AG20443 (cell line): ENCODE data around the gene PRSS22.

ENCODE experiments used
- DNase-seq: peaks from one replicate; pipeline ENCODE4 v3.0.0; 2012; ENCODE audit warnings: low spot score, mixed read lengths

The PRSS22 gene

DNA sequence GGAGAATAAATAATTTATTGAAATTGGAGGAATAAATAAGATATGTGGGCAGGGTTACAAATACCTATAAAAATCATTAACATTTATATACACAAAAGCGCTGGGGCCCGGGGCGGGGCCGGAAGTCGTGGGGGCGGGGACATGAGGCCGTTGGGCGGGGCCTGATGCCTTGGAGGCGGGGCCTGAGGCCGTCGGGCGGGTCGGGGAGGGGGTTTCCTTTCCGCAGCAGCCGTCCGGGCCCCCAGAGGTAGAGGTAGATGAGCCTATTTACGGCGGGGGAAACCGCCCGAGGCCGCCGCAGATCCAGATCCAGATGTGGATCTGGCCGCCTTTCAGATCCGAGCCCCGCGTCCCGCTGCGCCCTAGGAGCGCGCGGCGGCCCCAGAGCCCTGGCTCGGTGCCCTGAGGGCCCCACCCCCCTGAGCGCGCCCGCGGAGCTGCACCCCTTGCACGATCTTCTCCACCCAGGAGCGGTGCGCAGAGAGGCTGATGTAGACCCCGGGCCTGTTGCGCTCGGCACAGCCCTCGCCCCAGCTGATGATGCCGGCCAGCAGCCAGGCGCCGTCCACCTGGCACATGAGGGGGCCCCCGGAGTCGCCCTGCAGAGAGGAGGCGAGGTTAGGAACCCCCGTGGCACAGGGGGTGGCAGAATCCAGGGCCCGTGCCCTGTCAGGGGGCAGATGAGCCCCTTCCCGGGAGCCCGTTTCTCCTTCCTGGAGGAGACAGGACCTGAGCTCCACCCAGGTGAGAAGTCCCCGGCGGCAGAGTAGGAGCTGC, 5.1 kb downstream of the PRSS22 start:
- DNase-seq: peak; percentile 14

DNA sequence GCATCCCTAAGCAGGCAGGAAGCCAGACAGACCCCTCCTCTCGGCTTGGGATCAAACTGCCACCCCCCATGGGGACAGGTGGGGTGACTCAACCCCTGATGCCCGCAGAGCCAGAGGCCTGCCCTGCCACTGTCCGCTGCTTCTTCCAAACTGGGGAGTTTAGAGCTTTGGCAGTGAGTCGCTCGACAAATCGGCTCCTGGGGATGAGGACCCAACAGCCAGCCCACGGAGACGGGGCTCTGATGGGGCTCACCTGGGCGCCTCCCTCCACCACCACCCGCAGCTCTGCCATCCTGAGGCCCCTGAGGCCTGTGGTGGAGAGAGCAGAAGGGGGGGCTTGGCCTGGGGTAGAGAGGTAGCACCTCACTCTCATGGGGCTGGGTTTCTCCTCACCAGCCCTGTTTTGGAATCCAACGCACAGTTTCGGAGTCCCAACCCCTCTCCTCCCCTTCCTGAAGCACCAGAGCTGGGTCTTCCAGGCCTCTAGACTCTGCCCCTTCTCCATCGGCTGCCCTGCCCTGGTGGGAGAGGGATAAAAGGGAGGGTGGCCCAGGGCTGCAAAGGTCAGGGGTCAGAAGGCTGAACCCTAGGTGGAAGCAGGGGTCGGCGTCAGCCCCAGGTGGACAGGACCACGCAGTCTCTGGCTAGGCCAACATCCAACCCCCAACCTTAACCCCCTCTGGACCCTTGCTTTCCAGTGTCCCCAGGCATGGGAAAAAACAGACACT, 5.8 kb downstream of the PRSS22 start:
- peak; percentile 7 for DNase-seq

DNA sequence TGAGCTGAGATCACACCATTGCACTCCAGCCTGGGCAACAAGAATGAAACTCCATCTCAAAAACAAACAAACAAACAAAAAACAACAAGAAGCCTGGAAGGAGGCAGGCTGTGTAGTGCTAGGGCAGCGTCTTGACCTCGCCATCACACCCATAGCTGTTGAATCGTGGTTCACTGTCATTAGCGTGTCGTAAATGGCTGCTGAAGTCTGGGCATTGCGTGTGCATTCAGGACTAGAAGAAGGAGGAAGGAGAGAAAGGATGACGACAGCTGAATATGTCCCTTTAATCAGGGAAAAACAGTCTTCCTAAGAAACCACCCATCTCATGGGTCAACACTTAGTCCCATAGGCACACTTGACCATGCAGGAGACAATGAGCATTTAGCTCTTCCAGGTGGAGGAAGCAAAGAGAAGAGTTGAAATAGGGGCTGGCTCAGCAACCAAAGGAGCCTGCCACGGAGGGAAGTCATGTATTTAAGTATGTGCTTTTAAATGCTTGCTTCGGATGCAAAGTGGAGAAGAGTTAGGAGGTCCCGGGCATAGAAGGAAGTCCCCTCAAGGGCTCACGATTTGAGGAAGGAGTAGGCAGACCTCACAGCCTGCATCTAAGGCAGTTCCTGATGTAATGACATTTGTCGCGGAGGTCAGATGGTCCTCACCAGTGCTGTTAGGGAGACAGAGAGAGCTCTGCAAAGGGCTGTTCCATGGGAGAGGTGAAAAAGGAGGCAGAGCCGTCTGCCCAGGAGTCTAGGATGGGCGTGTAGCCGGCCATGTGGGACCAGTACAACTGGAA, 8.8 kb downstream of the PRSS22 start:
- peak; percentile 5 for DNase-seq

DNA sequence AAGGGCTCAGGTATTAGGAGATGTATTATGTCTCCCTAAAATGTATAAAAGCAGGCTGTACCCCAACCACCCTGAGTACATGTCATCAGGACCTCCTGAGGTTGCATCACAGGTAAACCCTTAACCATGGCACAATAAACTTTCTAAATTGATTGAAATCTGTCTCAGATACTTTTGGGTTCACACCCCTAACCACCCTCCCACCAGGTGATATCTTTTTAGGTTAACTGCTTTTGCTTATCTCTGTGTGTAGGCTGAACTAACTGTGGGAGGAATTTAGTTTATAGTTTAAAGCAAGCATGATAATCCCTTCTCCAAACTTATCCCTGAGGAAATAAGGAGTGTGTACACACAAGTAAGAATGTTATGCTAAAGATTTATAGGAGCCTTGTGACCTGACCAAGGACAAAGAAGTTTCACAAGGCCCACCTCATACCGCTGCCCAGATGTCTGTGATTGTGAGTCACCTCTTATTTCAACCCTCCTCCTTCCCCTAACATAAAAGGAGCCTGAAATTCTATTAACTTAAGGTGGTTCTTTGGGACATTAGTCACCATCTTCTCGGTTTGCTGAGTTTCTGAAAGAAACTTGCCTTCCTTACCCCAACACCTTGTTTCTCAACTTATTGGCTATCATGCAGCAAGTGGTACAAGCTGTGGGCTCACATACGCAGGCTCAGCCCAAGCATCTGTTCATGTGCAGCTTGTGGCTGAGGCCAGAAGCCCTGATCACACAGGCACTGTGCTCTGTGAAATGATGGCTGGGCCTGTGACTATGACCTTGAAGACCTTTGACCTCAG, 11.3 kb downstream of the PRSS22 start:
- DNase-seq: no peak

DNA sequence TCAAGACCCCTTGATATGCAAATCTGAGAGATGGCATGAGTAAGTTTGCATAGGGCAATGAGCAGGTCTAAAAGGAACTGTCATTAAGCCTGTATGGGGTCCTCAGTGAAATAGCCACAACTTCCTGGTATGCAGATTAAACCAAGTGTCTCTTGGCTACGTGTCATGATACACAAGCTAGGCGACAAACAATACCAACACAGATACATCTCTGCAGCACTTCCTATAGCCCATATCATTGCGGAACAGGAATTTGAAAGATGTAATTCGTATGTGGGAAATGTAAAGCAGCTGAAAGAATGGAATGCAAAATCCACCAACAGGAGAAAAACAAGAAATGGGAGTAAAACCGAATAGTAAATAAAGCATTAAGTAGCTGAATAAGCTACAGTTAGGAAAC, 12.9 kb downstream of the PRSS22 start:
- DNase-seq: no peak

DNA sequence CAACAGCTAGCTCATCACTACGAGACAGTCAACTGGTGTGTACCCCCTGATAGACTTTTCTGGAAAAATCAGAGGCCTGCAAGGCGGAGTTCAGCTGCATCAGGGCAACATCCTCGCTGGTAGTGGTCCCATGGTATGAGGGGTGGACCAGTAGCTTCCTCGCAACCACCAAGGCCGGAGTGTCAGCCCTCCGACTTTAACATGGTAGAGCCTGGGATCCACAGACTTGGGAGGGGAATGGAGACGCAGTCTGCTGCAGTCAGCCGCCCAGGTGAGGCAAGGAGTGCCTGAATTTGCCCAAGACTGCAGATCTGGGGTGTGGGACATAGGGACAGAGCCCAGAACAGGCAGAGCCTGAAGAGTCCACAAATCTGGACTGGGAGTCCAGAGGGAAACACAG, 14.4 kb downstream of the PRSS22 start:
- DNase-seq: no peak

DNA sequence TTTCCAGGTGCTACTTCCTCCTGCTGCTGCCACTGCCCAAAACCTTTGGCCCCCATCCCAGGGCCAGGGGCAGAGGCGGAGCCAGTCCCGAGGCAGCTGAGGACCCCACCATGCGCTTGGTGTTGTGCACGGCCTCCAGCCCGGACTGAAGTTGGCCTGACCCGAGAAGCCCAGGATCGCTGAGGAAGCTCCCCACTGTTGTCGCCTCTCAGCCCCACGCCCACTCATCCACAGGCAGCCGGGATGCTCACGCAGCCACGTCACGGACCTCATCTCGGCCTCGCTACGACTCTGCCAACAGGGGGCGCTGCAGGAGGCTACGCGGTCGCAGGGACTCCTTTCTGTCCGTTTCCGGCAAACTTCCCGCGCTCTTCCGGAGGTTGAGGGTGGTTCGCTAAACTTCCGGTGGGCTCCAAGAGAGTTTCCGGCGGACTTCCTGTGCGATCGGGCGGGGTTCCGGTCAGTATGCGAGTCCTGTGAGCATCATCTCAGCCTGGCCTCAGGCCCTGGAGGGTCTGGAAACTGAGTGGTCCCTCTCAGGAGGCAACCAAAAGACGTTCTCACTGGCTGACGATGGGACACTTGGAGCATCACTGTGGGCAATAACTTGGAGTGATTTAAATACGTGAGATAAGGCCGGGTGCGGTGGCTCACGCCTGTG, 15.5 kb downstream of the PRSS22 start:
- DNase-seq: peak; percentile 53

DNA sequence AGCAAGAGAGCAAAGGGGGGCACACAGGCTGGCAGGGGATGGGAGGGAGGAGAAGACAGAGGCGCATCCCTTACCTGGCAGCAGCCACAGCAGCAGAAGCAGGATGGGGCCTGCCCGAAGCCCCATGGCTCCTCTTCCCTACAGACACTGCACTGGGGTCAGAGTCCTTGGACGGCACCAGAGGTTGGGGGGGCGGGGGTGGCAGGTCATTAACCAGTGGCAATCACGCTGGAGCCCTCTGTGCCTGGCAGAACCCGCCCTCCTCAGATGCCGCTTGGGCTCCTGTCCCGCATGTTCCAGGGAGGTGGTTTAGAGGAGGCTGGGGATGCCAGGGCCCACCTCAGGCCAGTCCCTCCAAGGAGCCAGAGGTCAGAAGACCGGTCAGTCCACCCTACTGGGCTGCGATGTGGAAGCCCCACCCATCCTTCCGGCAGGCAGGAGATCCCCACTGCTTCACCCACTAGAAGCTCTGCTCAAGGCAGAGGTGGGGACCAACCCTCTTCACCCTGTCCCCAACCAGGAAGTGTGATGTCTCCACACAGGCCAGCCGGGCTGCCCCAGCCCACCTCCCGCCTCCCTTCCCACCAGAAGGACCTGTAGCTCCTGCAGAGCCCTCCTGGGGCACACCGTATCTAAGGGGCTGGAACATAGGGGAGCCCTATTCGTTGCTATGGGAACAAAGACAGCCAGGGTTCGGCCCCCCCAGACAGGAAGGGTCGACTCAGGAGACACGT, 16.2 kb downstream of the PRSS22 start:
- DNase-seq: no peak

DNA sequence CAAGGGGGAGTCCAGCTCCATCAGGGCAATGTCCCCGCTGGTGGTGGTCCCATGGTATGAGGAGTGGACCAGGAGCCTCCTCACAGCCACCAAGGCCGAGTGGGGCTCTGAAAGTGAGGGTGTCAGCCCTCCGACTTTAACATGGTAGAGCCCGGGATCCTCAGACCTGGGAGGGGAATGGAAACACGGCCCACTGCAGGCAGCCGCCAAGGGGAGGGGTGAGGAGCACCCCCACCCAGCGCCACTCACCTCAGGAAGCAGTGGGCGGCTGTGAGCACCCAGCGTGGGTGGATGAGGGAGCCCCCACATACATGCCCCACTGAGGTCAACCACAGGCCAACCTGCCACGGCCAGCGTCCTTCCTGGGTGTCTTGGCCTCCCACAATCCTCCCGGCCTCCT, 17.1 kb downstream of the PRSS22 start:
- DNase-seq: no peak

DNA sequence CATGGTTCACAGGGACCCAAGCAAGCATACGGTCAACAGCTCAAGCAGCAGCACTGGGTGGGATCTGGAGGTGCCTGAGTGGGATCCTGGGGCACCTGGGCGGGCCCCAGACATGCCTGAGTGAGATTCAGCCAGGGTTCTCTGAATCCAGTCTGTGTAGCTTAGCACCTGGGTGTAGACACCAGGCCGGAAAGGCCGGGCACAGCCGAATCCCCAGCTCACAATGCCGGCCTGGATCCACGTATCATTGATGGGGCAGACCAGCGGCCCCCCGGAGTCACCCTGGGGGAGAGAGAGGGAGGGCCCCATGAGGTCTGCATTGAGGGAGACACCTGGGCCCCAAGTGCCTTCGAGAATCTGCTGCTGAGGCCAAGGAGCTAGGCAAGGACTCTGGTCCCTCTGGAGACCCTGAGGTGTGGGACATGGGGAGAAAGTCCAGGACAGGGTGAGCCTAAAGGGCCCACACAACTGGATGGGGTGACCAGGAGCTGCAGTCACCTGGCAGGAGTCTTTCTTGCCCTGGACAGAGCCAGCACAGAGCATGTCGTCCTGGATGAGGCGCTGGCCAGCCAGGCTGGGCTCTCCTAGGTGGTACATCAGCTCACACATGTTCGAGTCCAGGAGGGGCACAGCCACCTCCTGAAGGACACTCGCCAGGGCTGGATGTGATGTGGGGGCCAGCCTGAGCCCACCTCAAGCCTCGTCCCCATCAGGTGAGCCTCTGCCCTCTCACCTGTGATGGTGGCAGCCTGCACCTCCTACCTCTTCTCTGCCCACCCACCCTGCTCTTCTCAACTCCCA, 18.1 kb downstream of the PRSS22 start:
- no peak for DNase-seq

DNA sequence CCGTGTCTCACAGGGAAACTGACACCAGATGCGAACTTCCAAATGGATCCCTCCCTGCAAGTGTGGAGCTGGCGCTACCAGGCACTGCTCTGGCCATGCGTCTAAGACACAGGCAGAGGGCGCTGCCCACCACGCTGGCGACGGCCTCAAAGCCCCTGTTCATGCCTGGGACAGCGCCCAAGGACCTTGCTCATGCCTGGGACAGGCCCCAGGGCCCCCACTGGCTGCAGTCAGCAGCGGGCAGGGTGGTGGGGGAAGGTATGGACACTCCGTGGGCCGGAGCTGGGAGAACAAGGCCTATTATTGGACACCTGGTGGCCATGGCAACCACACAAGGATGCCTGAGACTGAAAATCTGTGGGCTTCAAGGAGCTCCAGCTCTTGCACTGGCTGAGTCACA, 19.0 kb downstream of the PRSS22 start:
- peak; percentile 89 for DNase-seq

DNA sequence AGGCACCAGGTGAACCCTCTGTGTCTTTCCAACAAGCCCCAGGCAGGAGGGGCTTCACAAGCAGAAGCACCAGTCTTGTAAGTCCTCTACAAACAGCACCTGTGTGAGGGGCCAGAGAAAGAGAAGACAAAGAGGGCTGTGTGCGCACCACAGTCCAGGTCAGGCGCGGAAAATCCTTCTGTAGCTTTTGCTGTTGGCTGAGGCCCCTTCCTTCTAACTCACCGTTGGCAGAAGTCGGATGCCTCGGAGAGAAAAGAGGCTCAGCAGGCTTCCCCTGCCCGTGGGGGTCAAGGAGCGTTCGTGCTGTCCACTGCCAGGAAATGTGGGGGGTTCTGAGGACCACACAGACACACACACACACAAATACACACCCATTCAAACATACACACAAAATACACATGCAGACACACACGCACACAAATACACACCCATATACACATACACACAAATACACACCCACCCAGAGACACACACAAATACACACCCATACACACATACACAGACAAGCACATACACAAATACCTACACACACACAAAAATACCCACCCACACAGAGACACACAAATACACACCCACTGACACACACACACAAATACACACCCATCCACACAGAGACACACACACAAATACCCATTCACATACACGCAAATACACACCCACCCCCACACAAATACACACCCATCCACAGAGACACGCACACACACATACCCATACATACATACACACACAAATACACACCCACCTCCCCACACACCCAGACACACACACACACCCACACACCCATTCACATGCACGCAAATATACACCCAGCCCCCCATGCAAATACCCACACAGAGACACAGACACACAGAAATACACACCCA, 21.1 kb downstream of the PRSS22 start:
- DNase-seq: no peak

DNA sequence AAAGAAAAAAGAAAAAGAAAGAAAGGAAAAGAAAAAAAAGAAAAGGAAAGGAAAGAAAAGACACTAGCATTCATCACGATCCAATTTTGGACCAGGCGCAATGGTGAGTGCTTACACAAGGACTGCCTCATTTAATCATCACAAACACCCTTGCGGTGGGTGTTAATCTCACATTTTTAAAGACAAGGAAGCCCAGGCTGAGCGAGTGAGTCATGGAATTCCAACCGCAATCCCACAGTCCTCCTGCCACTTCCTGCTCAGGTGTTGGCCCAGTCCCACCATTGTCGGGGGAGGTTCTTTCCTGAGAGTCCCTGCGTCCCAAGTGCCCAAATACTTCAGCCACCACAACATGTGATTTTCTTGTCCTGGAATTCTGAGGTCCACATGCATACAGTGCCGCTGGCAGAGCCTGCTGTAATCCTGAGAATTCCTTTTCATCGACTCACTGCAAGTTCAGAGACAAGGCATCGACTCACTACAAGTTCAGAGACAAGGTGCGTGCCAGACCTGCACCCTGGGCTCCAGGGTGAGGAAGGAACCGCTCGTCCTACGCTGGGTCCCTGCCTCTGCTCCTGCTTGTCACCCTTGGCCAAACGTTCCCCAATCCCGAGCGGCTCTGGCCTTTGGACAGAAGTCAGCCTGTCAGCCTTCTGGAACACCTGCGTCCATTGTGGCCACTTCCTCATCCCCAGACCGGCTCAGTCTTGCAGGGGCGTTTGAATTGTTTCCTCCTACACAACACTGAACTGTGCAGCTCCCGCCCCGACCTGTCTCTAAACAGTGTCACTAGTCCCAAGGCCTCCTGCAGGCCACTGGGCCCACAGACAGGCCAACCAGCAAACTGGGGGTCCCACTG, 22.1 kb downstream of the PRSS22 start:
- DNase-seq: peak; percentile 94

DNA sequence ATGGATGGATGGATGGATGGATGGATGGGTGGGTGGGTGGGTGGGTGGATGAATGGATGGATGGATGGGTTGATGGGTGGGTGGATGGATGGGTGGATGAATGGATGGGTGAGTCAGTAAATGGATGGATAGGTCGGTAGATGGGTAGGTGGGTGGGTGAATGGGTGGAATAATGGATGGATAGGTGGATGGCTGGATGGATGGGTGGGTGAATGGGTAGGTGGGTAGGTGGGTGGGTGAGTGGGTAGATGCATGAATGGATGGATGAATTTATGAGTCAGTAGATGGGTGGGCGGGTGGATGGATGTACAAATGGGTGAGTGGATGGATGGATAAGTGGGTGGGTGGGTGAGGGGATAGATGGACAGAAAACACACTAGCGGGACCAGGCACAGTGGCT, 23.0 kb downstream of the PRSS22 start:
- DNase-seq: no peak

DNA sequence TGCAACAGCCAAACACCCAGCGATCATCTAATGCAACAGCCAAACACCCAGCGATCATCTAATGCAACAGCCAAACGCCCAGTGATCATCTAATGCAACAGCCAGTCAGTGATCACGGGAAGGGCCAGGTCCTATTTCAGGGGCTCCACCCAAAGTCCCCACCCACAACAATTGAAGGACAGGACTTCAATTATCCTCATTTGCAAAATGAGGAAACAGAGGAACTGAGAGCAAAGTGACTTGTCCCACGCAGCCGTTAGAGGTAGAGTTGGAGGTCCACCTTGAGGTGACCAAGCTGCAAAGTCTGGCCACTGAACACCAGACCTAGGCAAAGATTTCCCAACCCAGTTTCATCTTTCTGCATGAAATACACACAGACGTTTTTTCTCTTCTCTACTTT, 24.2 kb downstream of the PRSS22 start:
- no peak for DNase-seq

DNA sequence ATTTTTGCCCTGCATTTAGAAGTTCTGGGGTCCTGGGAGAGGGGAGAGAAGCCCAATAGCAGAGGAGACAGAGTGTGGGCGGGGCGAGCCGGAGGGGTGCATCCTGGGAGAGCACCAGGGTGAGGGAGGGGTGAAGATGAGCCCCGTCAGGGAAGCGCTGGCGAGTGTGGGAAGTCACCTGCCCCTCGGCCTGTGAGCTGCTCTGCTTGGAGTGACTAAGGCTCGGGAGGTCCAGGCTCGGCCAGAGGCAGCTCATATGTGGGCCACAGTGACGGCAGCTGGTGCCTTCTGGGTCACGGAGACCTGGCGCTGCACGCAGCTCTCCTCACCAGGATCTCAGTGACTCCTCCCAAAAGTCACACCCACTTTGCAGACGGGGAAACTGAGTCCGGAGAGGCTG, 26.8 kb downstream of the PRSS22 start:
- no peak for DNase-seq

DNA sequence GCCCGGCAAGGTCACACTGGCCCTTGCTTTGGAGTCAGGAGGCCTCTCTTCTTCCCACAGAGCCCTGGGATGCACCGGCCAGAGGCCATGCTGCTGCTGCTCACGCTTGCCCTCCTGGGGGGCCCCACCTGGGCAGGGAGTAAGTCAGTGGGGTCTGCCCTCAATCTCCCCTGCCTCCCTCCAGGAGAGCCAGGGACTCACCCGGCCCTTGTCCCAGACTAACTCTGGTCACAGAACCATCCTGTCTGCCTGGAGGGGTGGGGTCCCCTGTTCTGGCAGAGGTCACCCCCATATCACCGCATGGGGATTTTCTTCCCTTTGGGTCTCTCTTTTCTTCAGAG, 27.6 kb downstream of the PRSS22 start:
- DNase-seq: no peak
